HG03457 (cell line): ENCODE results near the gene IMMP2L.
"Not testable (repeated sequence)": the region's sequence is repeated elsewhere in the genome, so short reads cannot be mapped to it uniquely, and the experiment has no call there.

Experiments
- ATAC-seq: cut with Tn5 transposase; IDR thresholded peaks from one replicate; pipeline ENCODE4 v1.9.1; 2021; ENCODE audit warnings: moderate number of reproducible peaks; ENCODE audit not compliant: unreplicated experiment

Gene IMMP2L

DNA sequence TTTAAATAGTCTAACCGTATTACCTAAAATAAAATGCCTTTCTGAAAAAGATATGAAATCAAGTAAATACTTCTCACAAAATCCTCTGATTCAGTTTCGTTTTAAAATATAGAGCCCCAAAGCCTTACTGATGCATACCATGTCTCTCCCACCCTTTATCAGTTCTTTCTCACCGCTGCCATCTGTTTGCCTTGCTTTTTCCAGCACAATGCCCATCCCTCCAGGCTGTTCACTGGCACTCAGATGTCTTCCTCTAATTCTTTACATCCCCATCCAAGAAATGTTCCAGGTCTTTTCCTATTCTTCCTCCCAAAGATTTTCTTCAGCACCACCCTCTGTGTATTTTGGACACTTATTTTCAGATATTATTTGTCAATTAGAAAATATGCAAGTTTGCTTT is 587.9 kb downstream of the IMMP2L start:
- ATAC-seq = no peak

DNA sequence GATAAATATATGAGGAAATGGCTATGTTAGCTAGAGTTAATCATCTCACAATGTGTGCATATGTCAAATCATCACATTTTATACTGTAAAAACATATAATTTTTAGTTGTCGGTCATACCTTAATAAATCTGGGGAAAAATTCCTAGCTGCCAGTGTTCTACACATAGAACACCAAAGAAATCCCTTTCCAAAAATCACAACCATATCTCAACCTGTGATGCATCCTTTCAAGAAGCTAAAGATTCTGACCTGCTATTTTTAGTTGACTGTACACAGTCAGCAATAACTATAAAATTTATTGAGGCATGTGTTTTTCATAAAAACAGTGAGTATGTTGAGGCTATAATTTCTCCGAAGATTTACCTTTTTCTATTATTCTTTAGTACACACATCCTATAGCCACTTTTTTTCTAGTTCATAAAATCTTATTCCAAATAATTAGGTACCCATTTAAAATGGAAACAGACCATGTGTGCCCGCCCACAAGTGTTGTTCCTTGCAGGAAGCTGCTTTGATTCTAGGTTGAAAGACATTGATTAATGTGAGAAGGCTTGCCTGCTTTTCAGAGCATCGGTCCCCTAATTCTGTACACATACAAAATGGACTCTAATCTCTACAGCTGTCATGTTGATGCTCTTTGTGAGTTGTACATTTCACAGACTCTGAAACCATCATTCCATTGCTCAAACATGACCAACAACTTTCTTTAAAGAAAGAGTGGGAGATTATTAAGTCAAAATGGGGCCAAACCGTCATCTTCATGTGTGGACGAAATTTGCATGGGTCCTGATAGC is 588.9 kb downstream of the IMMP2L start:
- ATAC-seq = no peak

DNA sequence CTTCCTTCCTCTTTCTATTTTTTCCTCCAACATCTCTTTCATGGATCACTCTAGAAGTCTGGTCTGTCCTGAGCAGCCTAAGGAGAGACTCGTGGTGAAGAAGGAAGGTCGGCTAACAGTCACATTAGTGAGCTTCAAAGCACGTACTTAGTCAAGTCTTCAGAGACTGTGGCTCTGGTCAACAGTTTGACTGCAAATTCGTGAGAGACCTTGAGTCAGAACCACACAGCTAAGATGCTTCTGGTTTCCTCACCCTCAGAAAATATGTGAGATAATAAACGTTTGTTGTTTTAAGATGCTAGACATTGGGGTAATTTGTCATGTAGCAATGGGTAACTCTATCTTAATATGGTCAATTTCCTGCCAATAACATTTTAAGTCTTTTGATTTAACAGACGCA is 597.5 kb downstream of the IMMP2L start:
- no peak for ATAC-seq

DNA sequence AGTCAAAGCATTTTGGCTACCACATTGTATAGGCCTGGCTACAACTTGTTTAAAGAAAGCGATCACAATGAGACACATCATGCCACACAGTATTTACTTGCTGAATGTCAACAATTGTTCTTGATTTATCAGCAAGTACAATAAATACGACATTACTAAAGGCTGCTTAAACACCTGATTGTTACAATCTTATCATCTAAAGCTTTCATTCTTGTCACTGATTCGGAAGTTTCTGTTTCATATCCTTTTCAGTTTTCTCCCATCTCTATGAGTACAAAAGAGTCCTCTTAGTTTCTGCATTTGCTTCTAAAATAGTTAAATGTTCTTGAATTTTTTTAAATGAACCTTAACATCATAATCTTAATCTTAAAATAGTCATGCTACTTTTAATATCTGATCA is 599.5 kb downstream of the IMMP2L start:
- no peak for ATAC-seq

DNA sequence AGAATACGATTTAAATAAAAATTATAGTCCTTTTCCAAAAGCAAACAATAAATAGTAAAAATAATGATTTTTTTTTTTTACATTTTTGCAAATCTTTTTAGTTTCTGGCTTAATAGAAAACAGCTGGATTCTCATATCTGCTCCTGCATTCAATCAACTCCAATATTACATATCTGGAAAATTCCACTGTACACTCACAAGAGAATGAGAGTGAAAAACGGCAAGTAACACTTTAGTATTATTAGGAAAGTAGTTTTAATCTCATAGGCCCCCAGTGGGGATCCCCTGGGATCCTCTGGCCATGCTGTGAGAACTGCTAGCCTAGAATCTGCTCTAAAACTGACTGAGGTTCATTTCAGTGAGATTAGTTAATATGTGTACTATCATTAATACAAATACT is 599.9 kb downstream of the IMMP2L start:
- ATAC-seq = no peak

DNA sequence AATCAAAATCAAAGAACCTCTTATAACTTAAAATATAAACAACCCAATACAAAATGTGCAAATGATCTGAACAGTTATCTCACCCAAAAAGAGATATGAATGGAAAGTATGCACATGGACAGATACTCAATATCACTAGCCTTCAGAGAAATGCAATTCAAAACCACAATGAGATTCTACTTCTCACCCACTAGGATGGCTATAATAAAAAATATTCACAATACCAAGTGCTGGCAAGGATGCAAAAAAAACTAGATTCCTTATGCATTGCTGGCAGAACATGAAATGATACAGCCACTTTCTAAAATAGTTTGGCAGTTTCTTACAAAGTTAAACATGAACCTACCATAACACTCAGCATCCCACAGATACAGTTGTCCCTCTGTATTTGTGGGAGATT is 601.5 kb downstream of the IMMP2L start:
- ATAC-seq = no peak

GRCh38 chr7:110948280-110948679 is 614.0 kb downstream of the IMMP2L start:
- no peak for ATAC-seq

DNA sequence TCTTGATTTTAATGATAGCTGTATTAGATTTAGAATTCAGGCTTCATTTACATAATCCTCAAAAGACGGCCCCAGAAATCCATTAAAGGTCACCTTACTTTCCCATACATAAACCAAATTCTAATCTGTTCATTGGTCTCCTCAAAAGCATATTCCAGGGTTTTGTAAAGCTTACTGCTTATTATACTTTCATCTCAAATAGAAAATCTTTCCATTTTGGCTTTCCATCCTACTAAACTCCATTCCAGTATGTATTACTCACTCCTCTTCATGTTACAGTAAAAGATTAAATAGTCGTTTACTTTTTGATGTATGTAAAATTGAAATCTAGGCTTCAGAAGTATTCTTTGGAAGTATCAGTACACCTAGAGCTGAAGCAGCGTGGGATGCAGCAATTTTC is 614.9 kb downstream of the IMMP2L start:
- no peak for ATAC-seq

- no peak for ATAC-seq
Measured at GRCh38 chr7:110944966-110945644, 617.2 kb downstream of the IMMP2L start.

GRCh38 chr7:110944448-110944847 is 617.8 kb downstream of the IMMP2L start:
- no peak for ATAC-seq

- ATAC-seq = no peak
Measured at GRCh38 chr7:110943701-110944345, 618.5 kb downstream of the IMMP2L start.

- ATAC-seq = no peak
Measured at GRCh38 chr7:110941385-110941784, 620.9 kb downstream of the IMMP2L start.

GRCh38 chr7:110940756-110941155 is 621.5 kb downstream of the IMMP2L start:
- ATAC-seq = no peak

DNA sequence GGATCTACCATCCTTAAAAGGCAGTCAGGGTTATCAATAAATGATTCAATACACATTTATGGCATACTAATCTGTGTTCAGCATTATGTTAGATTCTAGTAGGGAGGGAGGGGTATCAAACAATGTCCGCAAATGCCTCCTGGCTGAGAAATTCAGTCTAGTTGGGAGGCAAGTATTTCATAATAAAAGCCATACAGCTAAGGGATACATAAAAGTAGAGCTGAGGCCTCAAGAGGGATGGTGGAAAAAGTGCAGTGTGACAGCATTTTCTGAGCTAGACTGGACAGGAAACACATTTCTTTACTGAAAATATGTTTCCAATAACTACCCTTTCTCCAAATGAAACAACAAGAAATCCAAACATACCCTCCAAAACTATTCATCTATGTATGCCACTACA is 624.1 kb downstream of the IMMP2L start:
- ATAC-seq = no peak

GRCh38 chr7:110936665-110937064 is 625.6 kb downstream of the IMMP2L start:
- ATAC-seq = not testable (repeated sequence)

DNA sequence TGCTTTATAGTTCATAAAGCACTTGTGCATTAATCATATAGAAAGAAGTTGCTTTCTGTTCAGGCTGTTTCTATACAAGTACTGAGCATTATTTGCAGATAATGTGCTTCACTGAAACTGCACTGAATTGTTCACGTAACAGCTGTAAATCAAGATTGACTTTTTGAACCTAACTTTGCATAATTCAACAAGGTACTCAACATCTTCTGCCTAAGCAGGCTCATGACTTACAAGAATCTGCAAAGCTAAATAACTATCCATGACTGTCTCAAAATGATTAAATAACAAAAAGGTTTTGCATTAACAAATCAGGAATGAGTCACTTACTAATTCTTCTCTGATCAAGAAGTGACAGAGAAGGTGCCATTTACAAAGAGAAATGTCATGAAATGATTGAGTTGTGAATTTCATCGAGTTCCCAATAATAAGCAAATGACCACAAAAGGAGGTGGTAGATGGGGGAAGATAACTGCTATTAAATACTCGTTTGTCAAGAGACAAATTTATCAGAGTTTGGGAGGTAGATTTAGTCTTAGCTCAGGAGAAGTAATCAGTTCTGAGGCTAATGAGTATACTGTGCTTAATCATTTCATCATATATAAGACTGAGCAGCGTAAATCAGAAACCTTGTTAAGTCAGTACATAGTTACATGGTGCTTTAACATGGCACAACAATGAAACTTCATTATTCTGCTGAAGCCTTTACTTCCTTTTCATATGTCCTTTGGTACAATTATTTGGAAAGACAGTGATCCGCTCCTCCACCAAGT is 632.6 kb downstream of the IMMP2L start:
- ATAC-seq = no peak

DNA sequence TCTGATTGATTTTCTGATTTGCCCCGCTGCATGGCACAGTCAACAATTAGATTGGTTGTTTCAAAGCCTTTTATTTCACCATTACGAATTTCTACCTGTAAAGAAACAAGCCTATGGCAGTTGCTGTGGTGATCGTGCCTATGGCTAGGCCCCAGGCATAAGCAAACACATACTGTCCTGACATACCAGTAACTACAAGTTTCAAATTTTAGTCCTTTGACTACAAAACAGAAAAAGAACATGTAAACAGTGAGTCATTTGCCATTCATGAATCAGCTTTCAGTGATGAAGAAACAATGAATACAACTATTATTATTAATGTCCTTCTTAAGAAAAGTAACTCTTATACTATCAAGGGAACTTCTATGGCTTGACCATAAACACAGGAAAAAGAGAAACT is 639.4 kb downstream of the IMMP2L start:
- ATAC-seq = no peak

- ATAC-seq = no peak
Measured at GRCh38 chr7:110921595-110922151, 640.6 kb downstream of the IMMP2L start.

DNA sequence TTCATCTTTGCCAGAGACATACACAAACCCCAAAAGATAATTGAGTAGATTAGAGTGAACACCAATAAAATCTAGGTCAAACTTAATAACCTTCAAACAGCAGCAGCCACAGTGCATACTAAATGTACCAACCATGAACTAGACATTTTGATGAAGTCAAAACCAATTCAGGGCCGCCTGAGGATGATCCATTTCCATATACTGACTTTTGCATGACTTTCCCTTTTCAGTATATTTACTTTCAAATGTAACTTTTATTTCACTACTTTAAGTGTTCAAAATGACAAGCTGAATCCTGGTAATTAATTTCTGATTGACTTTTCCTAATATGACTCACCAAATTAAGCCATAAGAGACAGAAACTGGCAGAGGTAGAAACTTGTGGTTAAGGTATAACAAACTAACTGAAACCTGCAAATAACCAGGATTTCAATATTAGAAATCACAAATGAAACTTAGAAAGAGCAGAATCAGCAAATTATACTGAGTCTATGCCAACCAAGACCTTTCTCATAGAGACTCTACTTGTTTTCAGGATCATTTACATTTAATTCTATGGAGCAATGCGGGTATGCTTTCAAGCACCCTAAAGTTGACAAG is 643.2 kb downstream of the IMMP2L start:
- ATAC-seq = peak; percentile 92

- ATAC-seq = no peak
Measured at GRCh38 chr7:110914263-110914662, 648.0 kb downstream of the IMMP2L start.

- no peak for ATAC-seq
Measured at GRCh38 chr7:110911632-110912031, 650.7 kb downstream of the IMMP2L start.
